Measurements from ENCODE around the gene QSOX2. TPM values are rescaled to one million over a fixed set of nuclear protein-coding genes. Genes with fewer than 3 reads are reported as not detected.

Gene QSOX2
- total RNA-seq, 1 donor from 2014 or later: 16.8 TPM

DNA sequence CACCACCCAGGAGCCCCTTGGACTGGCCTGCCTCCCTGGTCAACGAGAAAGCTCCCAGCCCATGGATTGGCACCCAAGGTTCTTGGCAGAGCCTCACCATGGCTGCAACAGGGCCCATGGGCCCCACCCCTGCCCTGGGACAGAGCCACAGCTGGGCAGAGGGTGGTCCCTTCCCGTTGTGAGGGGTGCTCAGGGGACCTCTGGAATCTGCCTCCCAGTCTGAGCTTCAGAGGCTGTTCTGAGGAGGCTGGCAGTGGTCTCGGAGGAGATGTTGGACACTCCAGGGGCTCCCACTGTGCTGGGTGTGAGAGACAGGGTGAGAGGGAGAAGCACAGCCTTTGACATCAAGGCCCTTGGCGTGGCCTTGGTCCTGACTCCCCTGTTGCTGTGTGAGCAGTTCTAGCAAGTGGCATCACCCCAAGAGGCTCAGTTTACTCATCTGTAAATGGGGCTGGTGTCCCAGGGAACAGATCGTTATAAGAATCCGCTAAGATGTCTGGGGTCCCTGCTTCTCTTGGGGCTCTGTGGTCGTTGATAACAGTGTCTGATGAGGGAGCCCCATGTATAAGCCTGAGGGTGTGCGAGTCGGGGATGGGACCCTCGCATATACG is 73.7 kb downstream of the QSOX2 start:
- no peak overlapping the region for H3K27ac Mint-ChIP-seq
- peaks cover 3% of the 10 kb centered on the region for H3K9me3 Mint-ChIP-seq
- H3K4me1 Mint-ChIP-seq: peaks cover 9% of the 10 kb centered on the region
- TF ChIP-seq, protein P1, sequence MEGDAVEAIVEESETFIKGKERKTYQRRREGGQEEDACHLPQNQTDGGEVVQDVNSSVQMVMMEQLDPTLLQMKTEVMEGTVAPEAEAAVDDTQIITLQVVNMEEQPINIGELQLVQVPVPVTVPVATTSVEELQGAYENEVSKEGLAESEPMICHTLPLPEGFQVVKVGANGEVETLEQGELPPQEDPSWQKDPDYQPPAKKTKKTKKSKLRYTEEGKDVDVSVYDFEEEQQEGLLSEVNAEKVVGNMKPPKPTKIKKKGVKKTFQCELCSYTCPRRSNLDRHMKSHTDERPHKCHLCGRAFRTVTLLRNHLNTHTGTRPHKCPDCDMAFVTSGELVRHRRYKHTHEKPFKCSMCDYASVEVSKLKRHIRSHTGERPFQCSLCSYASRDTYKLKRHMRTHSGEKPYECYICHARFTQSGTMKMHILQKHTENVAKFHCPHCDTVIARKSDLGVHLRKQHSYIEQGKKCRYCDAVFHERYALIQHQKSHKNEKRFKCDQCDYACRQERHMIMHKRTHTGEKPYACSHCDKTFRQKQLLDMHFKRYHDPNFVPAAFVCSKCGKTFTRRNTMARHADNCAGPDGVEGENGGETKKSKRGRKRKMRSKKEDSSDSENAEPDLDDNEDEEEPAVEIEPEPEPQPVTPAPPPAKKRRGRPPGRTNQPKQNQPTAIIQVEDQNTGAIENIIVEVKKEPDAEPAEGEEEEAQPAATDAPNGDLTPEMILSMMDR (IDR thresholded peaks at IDR 0.05; ENCODE audit: unreplicated experiment): no peak
- H3K27me3 Mint-ChIP-seq (ENCODE audit: low read depth): peaks cover 12% of the 10 kb centered on the region
- no peaks in the 10 kb centered on the region for H3K36me3 Mint-ChIP-seq
- DNase-seq (ENCODE audit: low spot score in 2 of 2, unreplicated experiment in 2 of 2): no peak
- no peak overlapping the region for H3K4me3 Mint-ChIP-seq

DNA sequence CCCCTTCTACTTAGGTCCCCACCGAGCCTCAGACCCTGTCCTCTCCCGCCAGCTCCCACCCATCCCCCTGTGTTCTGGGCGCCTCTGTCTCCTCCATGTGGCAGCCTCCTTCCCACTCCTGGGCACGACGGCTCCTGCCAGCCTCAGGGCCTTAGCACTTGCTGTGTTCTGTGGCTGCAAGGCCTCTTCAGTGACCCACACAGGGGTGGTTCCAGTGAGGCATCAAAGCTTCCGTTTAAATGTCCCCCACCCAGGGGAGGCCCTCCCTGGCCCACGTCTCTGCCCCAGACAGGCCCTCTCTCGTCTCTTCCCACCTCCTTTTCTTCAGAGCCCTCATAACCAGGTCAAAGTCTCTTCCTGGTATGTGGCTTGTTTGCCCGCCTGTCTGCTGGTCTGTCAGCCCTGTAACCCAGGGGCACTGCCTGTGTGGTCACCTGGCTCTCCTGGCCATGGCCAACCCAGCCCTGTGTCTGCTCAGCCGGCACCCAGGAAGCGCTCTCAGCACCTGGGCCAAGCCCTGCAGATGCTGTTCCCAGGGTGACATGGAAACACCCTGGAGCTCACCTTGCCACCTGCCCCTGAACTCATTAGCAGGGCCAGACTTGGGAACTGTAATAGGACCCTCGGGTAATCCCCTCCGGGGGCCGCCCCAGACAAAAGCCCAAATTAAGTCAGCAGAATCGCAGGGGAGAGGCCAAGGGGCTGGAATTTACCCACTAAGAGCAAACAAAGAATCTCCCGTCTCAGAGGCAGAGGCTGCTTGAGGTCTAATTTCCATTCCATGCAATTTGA is 74.4 kb downstream of the QSOX2 start:
- H3K27ac Mint-ChIP-seq: no peak overlapping the region
- TF ChIP-seq, protein P1 (IDR thresholded peaks at IDR 0.05; ENCODE audit: unreplicated experiment): no peak
- peaks cover 9% of the 10 kb centered on the region for H3K4me1 Mint-ChIP-seq
- H3K27me3 Mint-ChIP-seq (ENCODE audit: low read depth): peaks cover 15% of the 10 kb centered on the region
- no peaks in the 10 kb centered on the region for H3K36me3 Mint-ChIP-seq
- H3K4me3 Mint-ChIP-seq: no peak overlapping the region
- DNase-seq (ENCODE audit: low spot score in 2 of 2, unreplicated experiment in 2 of 2): no peak
- peaks cover 7% of the 10 kb centered on the region for H3K9me3 Mint-ChIP-seq

DNA sequence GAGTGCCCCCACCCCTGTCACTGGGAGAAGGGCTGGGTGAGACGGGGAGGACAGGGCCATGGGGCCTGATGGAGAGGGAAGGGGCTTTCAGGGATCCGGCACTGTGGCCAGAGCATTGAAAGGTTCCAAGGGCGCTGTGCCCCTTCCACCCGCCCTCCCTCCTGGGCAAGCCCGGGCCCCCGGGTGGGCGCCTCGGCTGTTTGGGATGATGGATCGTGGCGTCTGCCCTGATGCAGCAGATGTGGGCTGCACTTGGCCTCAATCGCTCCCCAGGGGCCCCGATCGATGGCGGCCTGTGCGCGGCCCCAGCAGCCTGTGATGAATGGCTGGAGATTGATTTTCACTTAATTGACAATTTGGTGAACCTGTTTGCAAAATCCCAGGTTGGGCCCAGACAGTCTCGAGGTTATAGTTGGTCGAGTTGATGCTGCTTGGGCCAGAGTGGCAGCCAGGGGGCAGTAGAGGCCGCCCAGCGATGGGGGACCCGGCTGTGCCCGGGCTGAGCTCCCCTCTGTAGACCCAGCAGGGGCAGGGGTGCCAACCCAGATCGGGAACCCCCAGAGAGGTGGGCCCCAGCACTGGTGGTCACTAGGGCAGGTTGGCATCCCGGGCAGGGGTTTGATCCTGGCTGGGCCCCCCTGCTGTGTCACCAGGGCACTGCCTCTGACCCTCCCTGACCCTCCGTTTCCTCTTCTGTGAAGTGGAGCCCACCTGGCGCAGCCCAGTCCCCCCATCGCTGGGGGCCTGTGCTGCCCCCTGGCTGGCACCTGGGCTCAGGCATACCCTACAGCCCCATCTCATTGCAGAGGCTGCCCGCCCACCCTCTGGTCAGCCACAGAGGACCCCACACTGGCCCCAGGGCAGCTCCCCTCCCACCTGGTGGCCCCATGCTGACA is 75.4 kb downstream of the QSOX2 start:
- Mint-ChIP-seq H3K9me3 (peaks cover 13% of the 10 kb centered on the region), H3K27ac (no peak overlapping the region), H3K4me3 (no peak overlapping the region), H3K4me1 (peaks cover 9% of the 10 kb centered on the region), H3K27me3 (ENCODE audit: low read depth) (peaks cover 15% of the 10 kb centered on the region), H3K36me3 (no peaks in the 10 kb centered on the region)
- TF ChIP-seq, protein P1 (IDR thresholded peaks at IDR 0.05; ENCODE audit: unreplicated experiment): no peak
- no peak for DNase-seq (ENCODE audit: low spot score in 2 of 2, unreplicated experiment in 2 of 2)

DNA sequence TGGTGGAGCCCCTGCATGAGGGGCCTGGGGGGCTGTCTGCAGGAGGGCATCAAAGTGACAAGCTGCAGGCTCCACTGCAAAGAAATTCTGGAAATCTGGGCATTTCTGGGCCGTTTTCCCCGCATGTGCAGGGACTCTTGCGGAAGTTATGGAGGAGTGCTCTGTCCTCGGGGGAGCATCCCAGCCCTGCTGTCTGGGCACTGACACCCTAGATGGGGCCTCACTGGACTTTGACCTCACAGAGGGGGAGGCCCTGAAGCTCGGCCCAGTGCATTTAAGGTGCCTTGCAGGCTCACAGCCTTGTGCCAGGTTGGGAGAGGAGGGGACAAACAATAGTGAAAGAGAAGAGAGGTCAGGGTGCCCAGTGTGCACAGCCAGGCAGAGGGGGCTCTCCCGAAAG is 76.1 kb downstream of the QSOX2 start:
- TF ChIP-seq, protein P1 (IDR thresholded peaks at IDR 0.05; ENCODE audit: unreplicated experiment): no peak
- Mint-ChIP-seq H3K27me3 (ENCODE audit: low read depth) (peaks cover 19% of the 10 kb centered on the region), H3K36me3 (no peaks in the 10 kb centered on the region), H3K4me1 (peaks cover 9% of the 10 kb centered on the region), H3K4me3 (no peak overlapping the region), H3K9me3 (peaks cover 17% of the 10 kb centered on the region), H3K27ac (no peak overlapping the region)
- no peak for DNase-seq (ENCODE audit: low spot score in 2 of 2, unreplicated experiment in 2 of 2)

DNA sequence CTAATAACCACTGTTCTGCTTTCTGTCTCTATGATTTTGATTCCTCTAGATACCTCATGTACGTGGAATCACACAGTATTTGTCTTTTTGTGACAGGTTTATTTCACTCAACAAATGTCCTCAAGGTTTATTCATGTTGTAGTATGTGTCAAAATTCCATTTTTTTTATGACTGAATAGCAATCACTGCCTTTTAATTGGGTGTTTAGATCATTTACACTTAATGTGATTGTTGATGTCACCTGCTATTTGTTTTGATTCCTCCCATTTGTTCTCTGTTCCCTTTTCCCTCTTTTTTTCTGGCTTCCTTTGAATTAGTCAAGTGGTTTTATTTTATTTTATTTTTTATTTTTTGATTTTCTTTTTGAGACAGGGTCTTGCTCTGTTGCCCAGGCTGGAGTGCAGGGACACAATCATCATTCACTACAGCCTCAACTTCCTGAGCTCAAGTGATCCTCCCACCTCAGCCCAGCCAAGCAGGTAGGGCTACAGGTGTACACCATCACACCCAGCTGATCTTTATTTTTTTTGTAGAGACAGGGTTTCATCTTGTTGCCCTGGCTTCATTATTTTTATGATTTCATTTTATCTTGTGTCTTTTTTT is 82.3 kb downstream of the QSOX2 start:
- TF ChIP-seq, protein P1 (IDR thresholded peaks at IDR 0.05; ENCODE audit: unreplicated experiment): no peak
- H3K9me3 Mint-ChIP-seq: peaks cover 23% of the 10 kb centered on the region
- DNase-seq (ENCODE audit: low spot score in 2 of 2, unreplicated experiment in 2 of 2): no peak

More for the DNA sequence above, 82.3 kb downstream of the QSOX2 start:
- Mint-ChIP-seq H3K27me3 (ENCODE audit: low read depth) (peaks cover 23% of the 10 kb centered on the region), H3K36me3 (no peaks in the 10 kb centered on the region), H3K4me3 (no peak overlapping the region), H3K27ac (no peak overlapping the region), H3K4me1 (no peaks in the 10 kb centered on the region)

All from mesothelial cell of epicardium (in vitro differentiated cells).